HG03280 (cell line): ENCODE measurements around the gene SPRY1.

Experiments used
- ATAC-seq: cut with Tn5 transposase; IDR thresholded peaks from one replicate; pipeline ENCODE4 v1.9.1; 2021; ENCODE audit warnings: mild to moderate bottlenecking, moderate library complexity; ENCODE audit not compliant: unreplicated experiment

SPRY1 gene

GRCh38 chr4:123438031-123438430 lies 41.4 kb downstream of the SPRY1 start:
- ATAC-seq = no peak

- peak; percentile 78 for ATAC-seq
Observed at GRCh38 chr4:123443401-123444289, 47.0 kb downstream of the SPRY1 start.

GRCh38 chr4:123444290-123444731 lies 47.7 kb downstream of the SPRY1 start:
- peak; percentile 65 for ATAC-seq

GRCh38 chr4:123446865-123447474 lies 50.4 kb downstream of the SPRY1 start:
- ATAC-seq = no peak

- ATAC-seq = no peak
Observed at GRCh38 chr4:123449362-123449761, 52.8 kb downstream of the SPRY1 start.

GRCh38 chr4:123449780-123450179 lies 53.2 kb downstream of the SPRY1 start:
- ATAC-seq = peak; percentile 84

GRCh38 chr4:123450393-123450792 lies 53.8 kb downstream of the SPRY1 start:
- no peak for ATAC-seq

GRCh38 chr4:123452616-123453015 lies 56.0 kb downstream of the SPRY1 start:
- ATAC-seq = no peak

- ATAC-seq = no peak
Observed at GRCh38 chr4:123453061-123453680, 56.6 kb downstream of the SPRY1 start.
